ENCODE results near the gene NADK2. TPM values are rescaled to one million over a fixed set of nuclear protein-coding genes. Genes with fewer than 3 reads are reported as not detected.

Gene NADK2
- total RNA-seq, 1 donor from 2014 or later, result 18.4 TPM

- no peak overlapping the region for H3K27ac ChIP-seq
- no peak overlapping the region for H3K4me3 ChIP-seq
- intact Hi-C loops (cut with DNase I), result loop anchor here (2.0 to 5.0 kb wide), 5 partner anchors 89 to 1221 kb away; partner anchors contain the start of genes NIPBL, NUP155 and RANBP3L
- H3K27me3 ChIP-seq, result no peaks in the 10 kb centered on the region
- no peak for DNase-seq (ENCODE audit: low spot score in 2 of 2)
- peaks cover 0 to 4% of the 10 kb centered on the region in 2 donors for H3K4me1 ChIP-seq
- no peaks in the 10 kb centered on the region for H3K9me3 ChIP-seq
- H3K36me3 ChIP-seq, result peaks cover 0 to 5% of the 10 kb centered on the region in 2 donors
- TF ChIP-seq CTCF (IDR thresholded peaks at IDR 0.05), result no peak
These were observed 88.0 kb downstream of the NADK2 start for GRCh38 chr5:36153726-36154125.

- Histone ChIP-seq H3K4me1 (peaks cover 0 to 4% of the 10 kb centered on the region in 2 donors), H3K27ac (no peak overlapping the region), H3K4me3 (peak overlapping the region in 1 of 2 donors; percentile 83), H3K36me3 (peaks cover 0 to 4% of the 10 kb centered on the region in 2 donors), H3K9me3 (no peaks in the 10 kb centered on the region), H3K27me3 (no peaks in the 10 kb centered on the region)
- TF ChIP-seq CTCF (IDR thresholded peaks at IDR 0.05), result no peak
- intact Hi-C loops (cut with DNase I), result loop anchor here (2.0 to 5.0 kb wide), 5 partner anchors 90 to 1221 kb away; partner anchors contain the start of genes NIPBL, NUP155 and RANBP3L
- DNase-seq (ENCODE audit: low spot score in 2 of 2), result no peak
These were observed 88.4 kb downstream of the NADK2 start for GRCh38 chr5:36153298-36153677.

GRCh38 chr5:36152324-36153297 is 89.1 kb downstream of the NADK2 start:
- Histone ChIP-seq H3K27ac (no peak overlapping the region), H3K27me3 (no peaks in the 10 kb centered on the region), H3K4me1 (peaks cover 0 to 4% of the 10 kb centered on the region in 2 donors), H3K9me3 (no peaks in the 10 kb centered on the region), H3K4me3 (peak overlapping the region; percentile 83 to 92), H3K36me3 (peaks cover 0 to 4% of the 10 kb centered on the region in 2 donors)
- DNase-seq (ENCODE audit: low spot score in 2 of 2), result no peak
- intact Hi-C loops (cut with DNase I), result loop anchor here (2.0 to 5.0 kb wide), 5 partner anchors 90 to 1220 kb away; partner anchors contain the start of genes NIPBL, NUP155 and RANBP3L
- no peak for TF ChIP-seq CTCF (IDR thresholded peaks at IDR 0.05)

GRCh38 chr5:36151434-36152323 is 90.0 kb downstream of the NADK2 start, which contains the start of the genes LMBRD2 and SKP2:
TSS of gene LMBRD2 (minus strand) at chr5:36151887. CDS start at chr5:36143349, 8,538 bp downstream.
TSS of gene SKP2 (plus strand) at chr5:36152111. CDS start at chr5:36152263, 152 bp downstream.
- peak within 1 kb of the TSS; percentile 83 to 84 for H3K27ac ChIP-seq
- peaks cover 0 to 4% of the 10 kb centered on the region in 2 donors for H3K36me3 ChIP-seq
- peaks cover 0 to 4% of the 10 kb centered on the region in 2 donors for H3K4me1 ChIP-seq
- H3K27me3 ChIP-seq, result no peaks in the 10 kb centered on the region
- peak within 1 kb of the TSS; percentile 83 to 92 for H3K4me3 ChIP-seq
- H3K9me3 ChIP-seq, result no peaks in the 10 kb centered on the region
- peak; percentile 93 to 99 for DNase-seq (ENCODE audit: low spot score in 2 of 2)
- intact Hi-C loops (cut with DNase I), result loop anchor here (2.0 to 5.0 kb wide), 5 partner anchors 91 to 1219 kb away; partner anchors contain the start of genes NIPBL, NUP155 and RANBP3L
- peak in 1 of 3 experiments; percentile 4 for TF ChIP-seq CTCF (IDR thresholded peaks at IDR 0.05)

All from ascending aorta (tissue), 2 donors.